HepG2 (cell line): Measurements from ENCODE around the gene PAM16. TPM values are rescaled to one million over a fixed set of nuclear protein-coding genes. Genes with fewer than 3 reads are reported as not detected.

Experiments
- ATM ChIP-seq: fragments of 450-650 bp; IDR thresholded peaks from 2 replicates; pipeline ENCODE4 v1.7.1; 2017; ENCODE audit warnings: mild to moderate bottlenecking, borderline replicate concordance
- CAMTA2 ChIP-seq: sonication (generic); formaldehyde crosslinking; IDR thresholded peaks from 2 replicates; pipeline ENCODE4 v1.4.0; 2020; ENCODE audit warnings: mild to moderate bottlenecking, missing genetic modification reagents, borderline replicate concordance
- HMG20A ChIP-seq: IDR thresholded peaks from 2 replicates; pipeline ENCODE4 v1.6.1; 2016; ENCODE audit warnings: borderline replicate concordance
- KDM2A ChIP-seq: sonication (generic); formaldehyde crosslinking; IDR thresholded peaks from 2 replicates; pipeline ENCODE4 v1.4.0; 2020; ENCODE audit warnings: low read depth, missing genetic modification reagents, borderline replicate concordance
- MIXL1 ChIP-seq: IDR thresholded peaks from 2 replicates; pipeline ENCODE4 v1.6.1; 2016
- MXI1 ChIP-seq: IDR thresholded peaks from 3 replicates; pipeline ENCODE4 v1.6.1; 2012; ENCODE audit warnings: low read depth, low read length, inconsistent platforms, borderline replicate concordance
- PHB2 ChIP-seq: fragments of 450-650 bp; IDR thresholded peaks from 2 replicates; pipeline ENCODE4 v1.6.1; 2018; ENCODE audit not compliant: partially characterized antibody
- PRDM4 ChIP-seq: sonication (generic); formaldehyde crosslinking; IDR thresholded peaks from 2 replicates; pipeline ENCODE4 v1.9.0; 2021; ENCODE audit warnings: missing genetic modification reagents, borderline replicate concordance
- RAD51 ChIP-seq: fragments of 450-650 bp; IDR thresholded peaks from 2 replicates; pipeline ENCODE4 v1.6.1; 2016; ENCODE audit warnings: borderline replicate concordance
- ZBTB7A ChIP-seq: sonication (generic); formaldehyde crosslinking; IDR thresholded peaks from 2 replicates; pipeline ENCODE4 v1.8.0; 2022; ENCODE audit warnings: mild to moderate bottlenecking, missing genetic modification reagents
- ZFX ChIP-seq: sonication (generic); formaldehyde crosslinking; IDR thresholded peaks from 2 replicates; pipeline ENCODE4 v1.4.0; 2020; ENCODE audit warnings: mild to moderate bottlenecking, low read depth, missing genetic modification reagents, moderate library complexity
- ZNF431 ChIP-seq: sonication (generic); formaldehyde crosslinking; IDR thresholded peaks from 2 replicates; pipeline ENCODE4 v1.9.0; 2022; ENCODE audit warnings: missing genetic modification reagents, low read depth, mild to moderate bottlenecking, borderline replicate concordance
- ZNF556 ChIP-seq: sonication (generic); formaldehyde crosslinking; IDR thresholded peaks from 2 replicates; pipeline ENCODE4 v1.4.0; 2020; ENCODE audit warnings: mild to moderate bottlenecking, missing genetic modification reagents, borderline replicate concordance
- ZNF567 ChIP-seq: sonication (generic); formaldehyde crosslinking; IDR thresholded peaks from 2 replicates; pipeline ENCODE4 v1.8.1; 2023; ENCODE audit warnings: mild to moderate bottlenecking, missing genetic modification reagents, borderline replicate concordance
- ZNF572 ChIP-seq: sonication (generic); formaldehyde crosslinking; IDR thresholded peaks from 2 replicates; pipeline ENCODE4 v1.5.1; 2020; ENCODE audit warnings: mild to moderate bottlenecking, missing genetic modification reagents
- ZSCAN30 ChIP-seq: sonication (generic); formaldehyde crosslinking; IDR thresholded peaks from 2 replicates; pipeline ENCODE4 v1.5.0; 2020; ENCODE audit warnings: mild to moderate bottlenecking, missing genetic modification reagents
- polyA plus RNA-seq, 8 experiments: library from polyadenylated mRNA; depleted of rRNA in 3 of 8; stranded (reverse) in 7 of 8; unstranded in 1 of 8; fragments of >200 nt; fragmentation: Illumina TruSeq in 4 of 8; extraction: Trizol in 4 of 8; gene quantifications; 2 replicates each; pipeline versions ENCODE4 v1.2.1 to v1.2.3, GENCODE V29; 2011 to 2016; ENCODE audit warnings: low read depth in 4 of 8, missing spikeins in 1 of 8, mixed read lengths in 1 of 8; ENCODE audit not compliant: insufficient read depth in 1 of 8
- total RNA-seq, 5 experiments: library from RNA; depleted of rRNA; stranded (reverse); fragments of >200 nt; fragmentation: Illumina TruSeq; extraction: Trizol; gene quantifications; 2 replicates each; pipeline ENCODE4 v1.2.3, GENCODE V29; 2016; ENCODE audit warnings: low read depth in 1 of 5
- TF ChIP-seq, protein P1 (sequence below): sonication (generic); formaldehyde crosslinking; IDR thresholded peaks from 2 replicates; pipeline ENCODE4 v1.4.0; 2020; ENCODE audit warnings: missing genetic modification reagents
- TF ChIP-seq, protein P2 (sequence below): sonication (generic); formaldehyde crosslinking; IDR thresholded peaks from 2 replicates; pipeline ENCODE4 v1.4.0; 2020; ENCODE audit warnings: mild to moderate bottlenecking, missing genetic modification reagents
- TF ChIP-seq, protein P3 (sequence below): fragments of 450-650 bp; IDR thresholded peaks from 2 replicates; pipeline ENCODE4 v1.6.1; 2017
- TF ChIP-seq, protein P4 (sequence below): sonication (generic); formaldehyde crosslinking; IDR thresholded peaks from 2 replicates; pipeline ENCODE4 v1.4.0; 2020; ENCODE audit warnings: mild to moderate bottlenecking, missing genetic modification reagents

Gene PAM16
- total and polyA plus RNA-seq, 2 of the 13 experiments (the other 11 are each of a cell fraction or from before 2014, with no cell fraction given): 51.5 to 51.8 TPM

GRCh38 chr16:4389051-4389955 is 38.2 kb upstream of the PAM16 start (continued):
- TF ChIP-seq ZNF431 (CRISPR knock-in tag) (no peak), ZNF572 (no peak), KDM2A (CRISPR knock-in tag) (no peak), MXI1 (no peak), PHB2 (no peak), ZFX (CRISPR knock-in tag) (peak; percentile 41; the same call in 1 of the 2 replicates), HMG20A (CRISPR knock-in tag) (no peak), ZNF556 (CRISPR knock-in tag) (no peak), MIXL1 (no peak), ZSCAN30 (CRISPR knock-in tag) (no peak), ATM (no peak), ZNF567 (CRISPR knock-in tag) (no peak), PRDM4 (CRISPR knock-in tag) (no peak), ZBTB7A (CRISPR knock-in tag) (peak; percentile 21; the same call in 1 of the 2 replicates), CAMTA2 (CRISPR knock-in tag) (no peak), RAD51 (no peak)
- TF ChIP-seq, protein P1, sequence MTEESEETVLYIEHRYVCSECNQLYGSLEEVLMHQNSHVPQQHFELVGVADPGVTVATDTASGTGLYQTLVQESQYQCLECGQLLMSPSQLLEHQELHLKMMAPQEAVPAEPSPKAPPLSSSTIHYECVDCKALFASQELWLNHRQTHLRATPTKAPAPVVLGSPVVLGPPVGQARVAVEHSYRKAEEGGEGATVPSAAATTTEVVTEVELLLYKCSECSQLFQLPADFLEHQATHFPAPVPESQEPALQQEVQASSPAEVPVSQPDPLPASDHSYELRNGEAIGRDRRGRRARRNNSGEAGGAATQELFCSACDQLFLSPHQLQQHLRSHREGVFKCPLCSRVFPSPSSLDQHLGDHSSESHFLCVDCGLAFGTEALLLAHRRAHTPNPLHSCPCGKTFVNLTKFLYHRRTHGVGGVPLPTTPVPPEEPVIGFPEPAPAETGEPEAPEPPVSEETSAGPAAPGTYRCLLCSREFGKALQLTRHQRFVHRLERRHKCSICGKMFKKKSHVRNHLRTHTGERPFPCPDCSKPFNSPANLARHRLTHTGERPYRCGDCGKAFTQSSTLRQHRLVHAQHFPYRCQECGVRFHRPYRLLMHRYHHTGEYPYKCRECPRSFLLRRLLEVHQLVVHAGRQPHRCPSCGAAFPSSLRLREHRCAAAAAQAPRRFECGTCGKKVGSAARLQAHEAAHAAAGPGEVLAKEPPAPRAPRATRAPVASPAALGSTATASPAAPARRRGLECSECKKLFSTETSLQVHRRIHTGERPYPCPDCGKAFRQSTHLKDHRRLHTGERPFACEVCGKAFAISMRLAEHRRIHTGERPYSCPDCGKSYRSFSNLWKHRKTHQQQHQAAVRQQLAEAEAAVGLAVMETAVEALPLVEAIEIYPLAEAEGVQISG (CRISPR knock-in tag): peak; percentile 33; the same call in 1 of the 2 replicates
- TF ChIP-seq, protein P2, sequence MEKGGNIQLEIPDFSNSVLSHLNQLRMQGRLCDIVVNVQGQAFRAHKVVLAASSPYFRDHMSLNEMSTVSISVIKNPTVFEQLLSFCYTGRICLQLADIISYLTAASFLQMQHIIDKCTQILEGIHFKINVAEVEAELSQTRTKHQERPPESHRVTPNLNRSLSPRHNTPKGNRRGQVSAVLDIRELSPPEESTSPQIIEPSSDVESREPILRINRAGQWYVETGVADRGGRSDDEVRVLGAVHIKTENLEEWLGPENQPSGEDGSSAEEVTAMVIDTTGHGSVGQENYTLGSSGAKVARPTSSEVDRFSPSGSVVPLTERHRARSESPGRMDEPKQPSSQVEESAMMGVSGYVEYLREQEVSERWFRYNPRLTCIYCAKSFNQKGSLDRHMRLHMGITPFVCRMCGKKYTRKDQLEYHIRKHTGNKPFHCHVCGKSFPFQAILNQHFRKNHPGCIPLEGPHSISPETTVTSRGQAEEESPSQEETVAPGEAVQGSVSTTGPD (CRISPR knock-in tag): no peak
- TF ChIP-seq, protein P3, sequence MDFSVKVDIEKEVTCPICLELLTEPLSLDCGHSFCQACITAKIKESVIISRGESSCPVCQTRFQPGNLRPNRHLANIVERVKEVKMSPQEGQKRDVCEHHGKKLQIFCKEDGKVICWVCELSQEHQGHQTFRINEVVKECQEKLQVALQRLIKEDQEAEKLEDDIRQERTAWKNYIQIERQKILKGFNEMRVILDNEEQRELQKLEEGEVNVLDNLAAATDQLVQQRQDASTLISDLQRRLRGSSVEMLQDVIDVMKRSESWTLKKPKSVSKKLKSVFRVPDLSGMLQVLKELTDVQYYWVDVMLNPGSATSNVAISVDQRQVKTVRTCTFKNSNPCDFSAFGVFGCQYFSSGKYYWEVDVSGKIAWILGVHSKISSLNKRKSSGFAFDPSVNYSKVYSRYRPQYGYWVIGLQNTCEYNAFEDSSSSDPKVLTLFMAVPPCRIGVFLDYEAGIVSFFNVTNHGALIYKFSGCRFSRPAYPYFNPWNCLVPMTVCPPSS: no peak
- TF ChIP-seq, protein P4, sequence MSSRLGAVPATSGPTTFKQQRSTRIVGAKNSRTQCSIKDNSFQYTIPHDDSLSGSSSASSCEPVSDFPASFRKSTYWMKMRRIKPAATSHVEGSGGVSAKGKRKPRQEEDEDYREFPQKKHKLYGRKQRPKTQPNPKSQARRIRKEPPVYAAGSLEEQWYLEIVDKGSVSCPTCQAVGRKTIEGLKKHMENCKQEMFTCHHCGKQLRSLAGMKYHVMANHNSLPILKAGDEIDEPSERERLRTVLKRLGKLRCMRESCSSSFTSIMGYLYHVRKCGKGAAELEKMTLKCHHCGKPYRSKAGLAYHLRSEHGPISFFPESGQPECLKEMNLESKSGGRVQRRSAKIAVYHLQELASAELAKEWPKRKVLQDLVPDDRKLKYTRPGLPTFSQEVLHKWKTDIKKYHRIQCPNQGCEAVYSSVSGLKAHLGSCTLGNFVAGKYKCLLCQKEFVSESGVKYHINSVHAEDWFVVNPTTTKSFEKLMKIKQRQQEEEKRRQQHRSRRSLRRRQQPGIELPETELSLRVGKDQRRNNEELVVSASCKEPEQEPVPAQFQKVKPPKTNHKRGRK (CRISPR knock-in tag): no peak
